OCI-LY1 (cell line): Measurements from ENCODE around the gene FRMPD3.

Experiments
- H2AFZ ChIP-seq: fragments of 200-600 bp; sonication (generic), shearing (Covaris generic); 2 replicates; pipeline ENCODE4 v1.6.0; 2014; ENCODE audit warnings: antibody characterized with exemption, mild to moderate bottlenecking, low read length
- H3F3A ChIP-seq: fragments of 200-600 bp; sonication (generic), shearing (Covaris generic); 2 replicates; pipeline ENCODE4 v1.6.0; 2014; ENCODE audit warnings: mild to moderate bottlenecking, antibody characterized with exemption, low read length, moderate library complexity; ENCODE audit not compliant: insufficient read depth
- H3K27ac ChIP-seq: fragments of 200-600 bp; sonication (generic); 2 replicates; pipeline ENCODE4 v1.5.1; 2014; ENCODE audit warnings: low read length, mixed run types, mild to moderate bottlenecking, low read depth; ENCODE audit not compliant: poor library complexity, severe bottlenecking
- H3K27me3 ChIP-seq: fragments of 200-600 bp; sonication (generic); 2 replicates; pipeline ENCODE4 v1.6.0; 2014; ENCODE audit warnings: antibody characterized with exemption, mild to moderate bottlenecking, low read length, moderate library complexity; ENCODE audit not compliant: insufficient read depth
- H3K36me3 ChIP-seq: fragments of 200-600 bp; sonication (generic); 2 replicates; pipeline ENCODE4 v1.6.1; 2014; ENCODE audit warnings: mild to moderate bottlenecking, antibody characterized with exemption, low read length, moderate library complexity, mixed read lengths; ENCODE audit not compliant: insufficient read depth
- H3K4me1 ChIP-seq: fragments of 200-600 bp; sonication (generic); 2 replicates; pipeline ENCODE4 v1.5.1; 2014; ENCODE audit warnings: mild to moderate bottlenecking, low read length, moderate library complexity; ENCODE audit not compliant: insufficient read depth, severe bottlenecking
- H3K4me2 ChIP-seq: fragments of 200-600 bp; sonication (generic), shearing (Covaris generic); 2 replicates; pipeline ENCODE4 v1.6.1; 2014; ENCODE audit warnings: low read length
- H3K4me3 ChIP-seq: fragments of 200-600 bp; sonication (generic); 2 replicates; pipeline ENCODE4 v1.5.1; 2014; ENCODE audit warnings: low read length, low read depth, mild to moderate bottlenecking, mixed read lengths; ENCODE audit not compliant: poor library complexity, severe bottlenecking
- H3K79me2 ChIP-seq: fragments of 200-600 bp; shearing (Covaris generic); 2 replicates; pipeline ENCODE4 v1.6.1; 2016; ENCODE audit warnings: mixed run types, low read length, mixed read lengths; ENCODE audit not compliant: insufficient read depth
- H3K9ac ChIP-seq: fragments of 200-600 bp; sonication (generic), shearing (Covaris generic); 2 replicates; pipeline ENCODE4 v1.6.1; 2014; ENCODE audit warnings: mild to moderate bottlenecking, low read length, mixed read lengths
- H3K9me2 ChIP-seq: fragments of 200-600 bp; sonication (generic), shearing (Covaris generic); 2 replicates; pipeline ENCODE4 v1.6.1; 2014; ENCODE audit warnings: low read depth, mild to moderate bottlenecking, low read length, mixed read lengths
- H3K9me3 ChIP-seq: fragments of 200-600 bp; shearing (Covaris generic); 2 replicates; pipeline ENCODE4 v1.6.1; 2014; ENCODE audit warnings: low read length, mixed read lengths
- H4K20me1 ChIP-seq: fragments of 200-600 bp; sonication (generic), shearing (Covaris generic); 2 replicates; pipeline ENCODE4 v1.6.0; 2016; ENCODE audit warnings: mild to moderate bottlenecking, low read length; ENCODE audit not compliant: insufficient read depth
- EZH2 ChIP-seq: fragments of 200-600 bp; sonication (generic), shearing (Covaris generic); IDR thresholded peaks from 2 replicates; pipeline ENCODE4 v1.8.0; 2017; ENCODE audit warnings: borderline replicate concordance, mixed run types, mild to moderate bottlenecking, antibody characterized with exemption, low read length, moderate library complexity, mixed read lengths
- TF ChIP-seq, protein P1 (sequence below): fragments of 200-600 bp; sonication (generic), shearing (Covaris generic); IDR thresholded peaks from 2 replicates; pipeline ENCODE4 v1.5.1; 2017; ENCODE audit warnings: mild to moderate bottlenecking, antibody characterized with exemption, low read length, moderate library complexity, mixed read lengths

FRMPD3 gene

DNA sequence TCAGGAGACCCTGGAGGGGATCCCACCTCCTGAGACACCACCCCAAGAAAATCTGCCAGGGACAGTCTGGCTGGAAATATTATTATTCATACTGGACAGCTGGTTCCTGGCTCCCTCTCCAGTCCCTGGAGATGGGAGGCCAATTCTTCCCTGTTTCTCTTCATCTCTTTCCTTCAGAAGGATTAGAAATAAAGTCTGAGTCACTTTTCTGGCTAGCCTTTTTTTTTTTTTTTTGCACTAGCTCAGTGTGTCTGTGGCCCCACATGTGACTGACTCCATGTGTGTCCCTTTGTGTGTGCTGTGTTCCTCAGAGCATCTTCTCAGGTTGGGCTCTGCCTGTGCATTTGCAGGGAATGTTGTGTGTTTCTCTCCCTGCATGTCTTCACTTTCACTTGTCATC, 1.8 kb upstream of the FRMPD3 start:
- H2AFZ ChIP-seq: no peak overlapping the region
- TF ChIP-seq EZH2: no peak
- H3K27ac ChIP-seq: no peak overlapping the region
- no peak overlapping the region for H3K4me3 ChIP-seq
- no peaks in the 10 kb centered on the region for H3F3A ChIP-seq
- no peaks in the 10 kb centered on the region for H3K9me3 ChIP-seq
- H3K36me3 ChIP-seq: no peaks in the 10 kb centered on the region
- no peaks in the 10 kb centered on the region for H3K9me2 ChIP-seq
- H4K20me1 ChIP-seq: no peaks in the 10 kb centered on the region
- no peaks in the 10 kb centered on the region for H3K27me3 ChIP-seq
- no peak overlapping the region for H3K4me2 ChIP-seq
- H3K79me2 ChIP-seq: no peaks in the 10 kb centered on the region
- no peak overlapping the region for H3K9ac ChIP-seq
- H3K4me1 ChIP-seq: no peaks in the 10 kb centered on the region

DNA sequence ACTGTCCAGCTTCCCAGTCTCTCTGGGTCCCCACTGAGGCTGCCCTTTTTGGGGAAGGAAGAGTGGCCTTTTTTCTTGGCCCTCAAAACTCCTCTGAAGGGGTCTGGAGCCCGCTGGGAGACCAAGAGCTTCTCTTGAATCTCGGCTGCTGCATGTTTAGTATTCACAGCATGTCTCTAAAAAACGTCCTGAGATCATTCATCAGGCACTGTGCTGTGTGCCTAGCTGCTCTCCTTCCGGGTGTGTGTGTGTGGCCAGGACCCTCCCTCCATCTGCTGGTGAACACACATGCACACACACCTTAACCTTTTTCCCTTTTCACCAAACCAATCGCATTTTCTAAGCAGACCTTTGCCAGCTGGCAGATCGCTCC, 841 bp upstream of the FRMPD3 start:
- H3K27ac ChIP-seq: no peak overlapping the region
- no peaks in the 10 kb centered on the region for H3K36me3 ChIP-seq
- H3K9ac ChIP-seq: no peak overlapping the region
- H3K4me1 ChIP-seq: no peaks in the 10 kb centered on the region
- H4K20me1 ChIP-seq: no peaks in the 10 kb centered on the region
- H2AFZ ChIP-seq: no peak overlapping the region
- H3K27me3 ChIP-seq: no peaks in the 10 kb centered on the region
- H3K4me2 ChIP-seq: no peak overlapping the region
- H3K9me3 ChIP-seq: no peaks in the 10 kb centered on the region
- H3K4me3 ChIP-seq: no peak overlapping the region
- H3K9me2 ChIP-seq: no peaks in the 10 kb centered on the region
- no peaks in the 10 kb centered on the region for H3K79me2 ChIP-seq
- TF ChIP-seq, protein P1, sequence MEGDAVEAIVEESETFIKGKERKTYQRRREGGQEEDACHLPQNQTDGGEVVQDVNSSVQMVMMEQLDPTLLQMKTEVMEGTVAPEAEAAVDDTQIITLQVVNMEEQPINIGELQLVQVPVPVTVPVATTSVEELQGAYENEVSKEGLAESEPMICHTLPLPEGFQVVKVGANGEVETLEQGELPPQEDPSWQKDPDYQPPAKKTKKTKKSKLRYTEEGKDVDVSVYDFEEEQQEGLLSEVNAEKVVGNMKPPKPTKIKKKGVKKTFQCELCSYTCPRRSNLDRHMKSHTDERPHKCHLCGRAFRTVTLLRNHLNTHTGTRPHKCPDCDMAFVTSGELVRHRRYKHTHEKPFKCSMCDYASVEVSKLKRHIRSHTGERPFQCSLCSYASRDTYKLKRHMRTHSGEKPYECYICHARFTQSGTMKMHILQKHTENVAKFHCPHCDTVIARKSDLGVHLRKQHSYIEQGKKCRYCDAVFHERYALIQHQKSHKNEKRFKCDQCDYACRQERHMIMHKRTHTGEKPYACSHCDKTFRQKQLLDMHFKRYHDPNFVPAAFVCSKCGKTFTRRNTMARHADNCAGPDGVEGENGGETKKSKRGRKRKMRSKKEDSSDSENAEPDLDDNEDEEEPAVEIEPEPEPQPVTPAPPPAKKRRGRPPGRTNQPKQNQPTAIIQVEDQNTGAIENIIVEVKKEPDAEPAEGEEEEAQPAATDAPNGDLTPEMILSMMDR: no peak
- TF ChIP-seq EZH2: no peak
- no peaks in the 10 kb centered on the region for H3F3A ChIP-seq

- Histone ChIP-seq H3F3A (no peaks in the 10 kb centered on the region), H3K36me3 (no peaks in the 10 kb centered on the region), H3K79me2 (no peaks in the 10 kb centered on the region), H3K9me3 (no peaks in the 10 kb centered on the region), H2AFZ (no peak overlapping the region), H3K9ac (no peak overlapping the region), H4K20me1 (no peaks in the 10 kb centered on the region), H3K9me2 (no peaks in the 10 kb centered on the region), H3K4me1 (no peaks in the 10 kb centered on the region), H3K4me2 (no peak overlapping the region), H3K27me3 (no peaks in the 10 kb centered on the region), H3K4me3 (no peak overlapping the region), H3K27ac (no peak overlapping the region)
- TF ChIP-seq, protein P1: no peak
- TF ChIP-seq EZH2: no peak
These were observed 1.5 kb downstream of the FRMPD3 start for GRCh38 chrX:107450823-107451509.

DNA sequence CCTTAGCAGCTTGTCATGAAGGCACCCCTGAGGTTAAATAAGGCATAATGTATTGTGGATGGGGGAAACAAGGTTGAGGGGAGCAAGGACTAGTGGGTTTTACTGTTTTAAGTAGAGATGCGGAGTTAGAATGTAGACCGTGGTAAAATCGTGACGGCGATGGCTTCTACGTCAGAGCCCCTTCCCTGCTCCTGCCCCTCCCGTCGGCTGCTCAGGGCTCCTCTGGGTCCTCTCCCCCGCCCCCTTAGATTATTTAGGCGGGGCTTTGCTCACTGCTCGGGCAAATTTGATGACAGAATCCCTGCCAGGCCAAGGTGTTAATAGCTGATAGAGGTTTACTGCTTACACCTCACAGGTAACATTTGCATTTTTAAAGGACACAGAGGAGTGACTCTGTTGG, 2.3 kb downstream of the FRMPD3 start:
- no peak for TF ChIP-seq EZH2
- TF ChIP-seq, protein P1: no peak
- Histone ChIP-seq H3K4me1 (no peaks in the 10 kb centered on the region), H2AFZ (no peak overlapping the region), H3K9me3 (no peaks in the 10 kb centered on the region), H3K27ac (no peak overlapping the region), H3K27me3 (no peaks in the 10 kb centered on the region), H3K4me3 (no peak overlapping the region), H3K36me3 (no peaks in the 10 kb centered on the region), H4K20me1 (no peaks in the 10 kb centered on the region), H3K79me2 (no peaks in the 10 kb centered on the region), H3K9ac (no peak overlapping the region), H3F3A (no peaks in the 10 kb centered on the region), H3K4me2 (no peak overlapping the region), H3K9me2 (no peaks in the 10 kb centered on the region)
